ENCODE measurements around the gene STAT2. TPM values are rescaled to one million over a fixed set of nuclear protein-coding genes. Genes with fewer than 3 reads are reported as not detected.

Gene STAT2
- total and polyA plus RNA-seq, 9 of the 15 experiments (the other 6 are each of a cell fraction or from before 2014, with no cell fraction given), result 15.5 to 46.9 (median 40.1) TPM

DNA sequence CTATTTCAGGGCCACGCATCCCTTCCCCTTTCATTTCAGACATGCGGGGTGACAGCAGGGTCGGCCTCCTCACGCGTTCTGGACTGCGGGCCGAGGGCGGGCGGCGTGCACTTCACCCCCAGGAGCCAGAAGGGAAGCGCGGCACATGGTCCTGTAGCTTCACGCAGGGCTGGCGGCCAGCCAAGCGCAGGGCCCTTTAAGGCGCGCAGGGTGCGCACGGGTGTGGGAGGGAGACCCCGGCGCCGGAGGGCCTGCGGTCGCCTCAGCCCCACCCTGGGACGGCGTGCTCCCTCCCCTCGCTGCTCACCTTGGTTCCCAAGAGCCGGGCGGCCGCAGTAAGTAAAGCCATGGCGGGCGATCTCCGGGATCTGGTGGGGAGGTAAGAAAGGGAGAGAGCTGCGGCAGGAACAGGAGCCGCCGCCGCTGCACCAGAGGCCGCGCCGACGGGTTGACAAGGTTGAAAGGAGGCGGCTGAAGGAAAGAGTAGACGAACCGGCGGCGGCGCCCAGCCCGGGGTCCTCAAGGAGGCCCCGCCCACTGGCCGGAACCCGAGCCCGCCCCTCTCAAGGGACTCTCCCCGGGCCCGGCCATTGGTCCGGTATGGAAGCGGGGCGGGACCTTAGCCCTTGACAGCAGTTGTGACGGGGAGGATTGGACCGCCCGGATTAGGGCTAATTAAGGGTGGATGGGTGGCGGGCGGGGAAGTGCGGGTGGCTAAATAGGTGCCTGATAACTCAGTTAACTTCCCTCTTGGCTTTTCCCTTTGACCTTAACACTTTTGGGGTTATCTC, 59.9 kb downstream of the STAT2 start, which contains the start of gene CS (continued):
- TF ChIP-seq RBBP5 (IDR thresholded peaks at IDR 0.05; ENCODE audit: borderline replicate concordance, insufficient read depth, low read length, poor library complexity, severe bottlenecking) (peak; percentile 81), TBP (optimal IDR thresholded peaks at IDR 0.05; ENCODE audit: low read depth, low read length) (peak; percentile 78), U2AF2 (optimal IDR thresholded peaks at IDR 0.05; ENCODE audit: low read depth, low read length) (no peak), FOXK2 (conservative IDR thresholded peaks at IDR 0.05 in 1 of 2, IDR thresholded peaks at IDR 0.05 in 1 of 2; ENCODE audit: low read depth in 2 of 2) (peak in 1 of 2 experiments; percentile 22; a peak in 2 of 4 replicates), E2F8 (IDR thresholded peaks at IDR 0.05; ENCODE audit: low read depth, partially characterized antibody) (no peak), FIP1L1 (IDR thresholded peaks at IDR 0.05; ENCODE audit: low read depth, low read length, poor library complexity, severe bottlenecking) (peak; percentile 56), BHLHE40 (IDR thresholded peaks at IDR 0.05; ENCODE audit: low read length) (peak; percentile 65), RB1 (IDR thresholded peaks at IDR 0.05; ENCODE audit: low read depth) (peak; percentile 77), ETV5 (CRISPR knock-in tag; IDR thresholded peaks at IDR 0.05; ENCODE audit: low read depth) (peak; percentile 75), ZNF140 (CRISPR knock-in tag; IDR thresholded peaks at IDR 0.05) (no peak), L3MBTL2 (IDR thresholded peaks at IDR 0.05) (peak; percentile 59), KLF1 (tag; IDR thresholded peaks at IDR 0.05) (0 out of 2 replicates have a peak, but pooled peaks have one; percentile 33), ZNF184 (CRISPR knock-in tag; IDR thresholded peaks at IDR 0.05) (no peak), GATAD2B (IDR thresholded peaks at IDR 0.05; ENCODE audit: borderline replicate concordance) (no peak), ZSCAN32 (CRISPR knock-in tag; IDR thresholded peaks at IDR 0.05) (no peak)
- TF ChIP-seq, protein P1, sequence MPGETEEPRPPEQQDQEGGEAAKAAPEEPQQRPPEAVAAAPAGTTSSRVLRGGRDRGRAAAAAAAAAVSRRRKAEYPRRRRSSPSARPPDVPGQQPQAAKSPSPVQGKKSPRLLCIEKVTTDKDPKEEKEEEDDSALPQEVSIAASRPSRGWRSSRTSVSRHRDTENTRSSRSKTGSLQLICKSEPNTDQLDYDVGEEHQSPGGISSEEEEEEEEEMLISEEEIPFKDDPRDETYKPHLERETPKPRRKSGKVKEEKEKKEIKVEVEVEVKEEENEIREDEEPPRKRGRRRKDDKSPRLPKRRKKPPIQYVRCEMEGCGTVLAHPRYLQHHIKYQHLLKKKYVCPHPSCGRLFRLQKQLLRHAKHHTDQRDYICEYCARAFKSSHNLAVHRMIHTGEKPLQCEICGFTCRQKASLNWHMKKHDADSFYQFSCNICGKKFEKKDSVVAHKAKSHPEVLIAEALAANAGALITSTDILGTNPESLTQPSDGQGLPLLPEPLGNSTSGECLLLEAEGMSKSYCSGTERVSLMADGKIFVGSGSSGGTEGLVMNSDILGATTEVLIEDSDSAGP (CRISPR knock-in tag; IDR thresholded peaks at IDR 0.05), result peak; percentile 98
- TF ChIP-seq, protein P2, sequence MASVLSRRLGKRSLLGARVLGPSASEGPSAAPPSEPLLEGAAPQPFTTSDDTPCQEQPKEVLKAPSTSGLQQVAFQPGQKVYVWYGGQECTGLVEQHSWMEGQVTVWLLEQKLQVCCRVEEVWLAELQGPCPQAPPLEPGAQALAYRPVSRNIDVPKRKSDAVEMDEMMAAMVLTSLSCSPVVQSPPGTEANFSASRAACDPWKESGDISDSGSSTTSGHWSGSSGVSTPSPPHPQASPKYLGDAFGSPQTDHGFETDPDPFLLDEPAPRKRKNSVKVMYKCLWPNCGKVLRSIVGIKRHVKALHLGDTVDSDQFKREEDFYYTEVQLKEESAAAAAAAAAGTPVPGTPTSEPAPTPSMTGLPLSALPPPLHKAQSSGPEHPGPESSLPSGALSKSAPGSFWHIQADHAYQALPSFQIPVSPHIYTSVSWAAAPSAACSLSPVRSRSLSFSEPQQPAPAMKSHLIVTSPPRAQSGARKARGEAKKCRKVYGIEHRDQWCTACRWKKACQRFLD (CRISPR knock-in tag; IDR thresholded peaks at IDR 0.05), result peak; percentile 67; the same call in 1 of the 2 replicates

Measured in K562 (cell line).